Breast epithelium (tissue), 3 donors: ENCODE results near the gene CBY2.

Experiments used
- CTCF ChIP-seq, 3 donors: fragments of 450-650 bp; IDR thresholded peaks; one replicate each; pipeline ENCODE4 v1.5.1; 2016 to 2017; ENCODE audit warnings: antibody characterized with exemption in 3 of 3, mild to moderate bottlenecking in 3 of 3, moderate library complexity in 3 of 3
- POLR2A ChIP-seq: fragments of 450-650 bp; IDR thresholded peaks from one replicate; pipeline ENCODE4 v1.6.1; 2016; ENCODE audit warnings: antibody characterized with exemption, mild to moderate bottlenecking, moderate library complexity
- POLR2AphosphoS5 ChIP-seq, 3 donors: sonication (generic); formaldehyde crosslinking; IDR thresholded peaks; one replicate each; pipeline ENCODE4 v1.6.1; 2017; ENCODE audit warnings: antibody characterized with exemption in 3 of 3

GRCh38 chr13:45662162-45662561, 40.0 kb upstream of the CBY2 start:
- no peak for TF ChIP-seq CTCF (IDR thresholded peaks at IDR 0.05)
- TF ChIP-seq POLR2AphosphoS5 (IDR thresholded peaks at IDR 0.05) = no peak
- TF ChIP-seq POLR2A = no peak
